H9 (cell line): ENCODE measurements around the gene JMJD1C. TPM values are rescaled to one million over a fixed set of nuclear protein-coding genes. Genes with fewer than 3 reads are reported as not detected.

Source experiments
- DNase-seq: peaks from one replicate; pipeline ENCODE4 v3.0.0-alpha.2; 2017
- H2AFZ ChIP-seq: one replicate; pipeline ENCODE4 v1.6.1; 2013; ENCODE audit warnings: mild to moderate bottlenecking, low read length, control low read depth, moderate library complexity
- H2AK5ac ChIP-seq: 2 replicates; pipeline ENCODE4 v1.6.1; 2013; ENCODE audit warnings: low read length, control low read depth, mixed read lengths; ENCODE audit not compliant: insufficient read length
- H2BK120ac ChIP-seq: one replicate; pipeline ENCODE4 v1.6.1; 2013; ENCODE audit warnings: low read depth, mild to moderate bottlenecking, low read length, control low read depth, inconsistent platforms; ENCODE audit not compliant: poor library complexity, severe bottlenecking
- H2BK12ac ChIP-seq: 2 replicates; pipeline ENCODE4 v1.6.1; 2013; ENCODE audit warnings: low read length, control low read depth, mixed read lengths, low read depth; ENCODE audit not compliant: insufficient read length
- H2BK15ac ChIP-seq: 2 replicates; pipeline ENCODE4 v1.6.1; 2013; ENCODE audit warnings: low read depth, low read length, control low read depth
- H2BK20ac ChIP-seq: one replicate; pipeline ENCODE4 v1.6.1; 2013; ENCODE audit warnings: low read depth, mild to moderate bottlenecking, low read length, control low read depth, inconsistent platforms; ENCODE audit not compliant: poor library complexity, severe bottlenecking
- H2BK5ac ChIP-seq: 2 replicates; pipeline ENCODE4 v1.6.1; 2013; ENCODE audit warnings: low read length, control low read depth, mixed read lengths; ENCODE audit not compliant: insufficient read length
- H3K14ac ChIP-seq: 2 replicates; pipeline ENCODE4 v1.6.1; 2013; ENCODE audit warnings: low read length, control low read depth; ENCODE audit not compliant: insufficient read depth
- H3K18ac ChIP-seq: 2 replicates; pipeline ENCODE4 v1.6.1; 2013; ENCODE audit warnings: low read depth, mild to moderate bottlenecking, mixed read lengths, low read length, control low read depth; ENCODE audit not compliant: insufficient read length
- H3K23ac ChIP-seq: 2 replicates; pipeline ENCODE4 v1.6.1; 2013; ENCODE audit warnings: low read length, control low read depth, mixed read lengths, low read depth; ENCODE audit not compliant: insufficient read length
- H3K23me2 ChIP-seq: 2 replicates; pipeline ENCODE4 v1.6.1; 2013; ENCODE audit warnings: low read depth, mild to moderate bottlenecking, mixed read lengths, low read length, control low read depth; ENCODE audit not compliant: insufficient read length, poor library complexity, severe bottlenecking
- H3K27ac ChIP-seq: 2 replicates; pipeline ENCODE4 v1.5.1; 2013; ENCODE audit warnings: low read length, control low read depth, mixed read lengths, low read depth; ENCODE audit not compliant: insufficient read length
- H3K27me3 ChIP-seq: 2 replicates; pipeline ENCODE4 v1.6.1; 2013; ENCODE audit warnings: low read length, control low read depth, inconsistent platforms; ENCODE audit not compliant: insufficient read depth
- H3K4ac ChIP-seq: 2 replicates; pipeline ENCODE4 v1.6.1; 2013; ENCODE audit warnings: low read depth, mild to moderate bottlenecking, control low read depth, inconsistent platforms, low read length, moderate library complexity
- H3K4me1 ChIP-seq: 2 replicates; pipeline ENCODE4 v1.6.1; 2013; ENCODE audit warnings: low read length, control low read depth, inconsistent platforms; ENCODE audit not compliant: insufficient read depth
- H3K4me2 ChIP-seq: 2 replicates; pipeline ENCODE4 v1.6.1; 2013; ENCODE audit warnings: low read length, control low read depth, mixed read lengths; ENCODE audit not compliant: insufficient read length, insufficient read depth
- H3K56ac ChIP-seq: 2 replicates; pipeline ENCODE4 v1.6.1; 2013; ENCODE audit warnings: low read depth, mild to moderate bottlenecking, mixed read lengths, low read length, control low read depth; ENCODE audit not compliant: insufficient read length
- H3K79me1 ChIP-seq: 2 replicates; pipeline ENCODE4 v1.6.1; 2013; ENCODE audit warnings: low read depth, mild to moderate bottlenecking, moderate library complexity, low read length, control low read depth, inconsistent platforms; ENCODE audit not compliant: insufficient read depth, poor library complexity, severe bottlenecking
- H3K79me2 ChIP-seq: 2 replicates; pipeline ENCODE4 v1.6.1; 2013; ENCODE audit warnings: low read length, control low read depth, inconsistent platforms; ENCODE audit not compliant: insufficient read depth
- H3K9ac ChIP-seq: 2 replicates; pipeline ENCODE4 v1.6.1; 2013; ENCODE audit warnings: low read length, control low read depth, mixed read lengths; ENCODE audit not compliant: insufficient read length; ENCODE audit errors: extremely low read depth
- H3K9me3 ChIP-seq: one replicate; pipeline ENCODE4 v1.6.1; 2013; ENCODE audit warnings: low read depth, low read length, inconsistent platforms; ENCODE audit not compliant: control insufficient read depth
- H3T11ph ChIP-seq: one replicate; pipeline ENCODE4 v1.6.1; 2013; ENCODE audit warnings: mild to moderate bottlenecking, low read length, control low read depth, inconsistent platforms
- H4K20me1 ChIP-seq: one replicate; pipeline ENCODE4 v1.6.1; 2013; ENCODE audit not compliant: control insufficient read depth, insufficient read length, insufficient read depth
- H4K5ac ChIP-seq: 2 replicates; pipeline ENCODE4 v1.6.1; 2013; ENCODE audit warnings: low read depth, mild to moderate bottlenecking, mixed read lengths, low read length, control low read depth; ENCODE audit not compliant: insufficient read length
- H4K8ac ChIP-seq: replicated peaks from 2 replicates; pipeline ENCODE4 v1.6.1; 2013; ENCODE audit warnings: low read length, control low read depth, mixed read lengths, low read depth; ENCODE audit not compliant: insufficient read length
- H4K91ac ChIP-seq: 2 replicates; pipeline ENCODE4 v1.6.1; 2013; ENCODE audit warnings: low read depth, mild to moderate bottlenecking, moderate library complexity, mixed read lengths, low read length, control low read depth; ENCODE audit not compliant: insufficient read length
- H3K27ac Mint-ChIP-seq, 3 experiments: 2 replicates in 2 of 3; 3 replicates in 1 of 3; pipeline ENCODE4 v1.8.0; 2020 to 2021; ENCODE audit warnings: mixed read lengths in 3 of 3, mild to moderate bottlenecking in 1 of 3, moderate library complexity in 1 of 3
- H3K27me3 Mint-ChIP-seq: 2 replicates; pipeline ENCODE4 v1.8.0; 2021; ENCODE audit warnings: low read depth, mild to moderate bottlenecking, moderate library complexity, mixed read lengths
- H3K36me3 Mint-ChIP-seq, 3 experiments: 2 replicates in 2 of 3; 3 replicates in 1 of 3; pipeline ENCODE4 v1.8.0; 2020 to 2021; ENCODE audit warnings: low read depth in 3 of 3, mixed read lengths in 3 of 3; ENCODE audit not compliant: insufficient read depth in 1 of 3
- H3K4me1 Mint-ChIP-seq, 2 experiments: 2 replicates each; pipeline ENCODE4 v1.8.0; 2020; ENCODE audit warnings: mixed read lengths in 2 of 2
- H3K4me3 Mint-ChIP-seq, 2 experiments: 2 replicates in 1 of 2; 3 replicates in 1 of 2; pipeline ENCODE4 v1.8.0; 2020 to 2021; ENCODE audit warnings: mild to moderate bottlenecking in 2 of 2, mixed read lengths in 2 of 2, moderate library complexity in 1 of 2
- H3K9me3 Mint-ChIP-seq, 2 experiments: 2 replicates in 1 of 2; 3 replicates in 1 of 2; pipeline ENCODE4 v1.8.0; 2020; ENCODE audit warnings: mild to moderate bottlenecking in 2 of 2, mixed read lengths in 2 of 2, moderate library complexity in 1 of 2
- WGBS: extraction: QIAGEN DNeasy Blood & Tissue Kit; methylation state at CpG from one replicate; pipeline ENCODE4 v1.1.7; 2013; ENCODE audit warnings: missing lambda C conversion rate, low lambda C conversion rate, mixed read lengths; ENCODE audit not compliant: insufficient read length; ENCODE audit errors: extremely low coverage; 5-methylcytosine and 5-hydroxymethylcytosine counted together
- total RNA-seq: library from RNA; stranded (reverse); gene quantifications from 2 replicates; pipeline ENCODE4 v1.2.1, GENCODE V29; 2021
- TF ChIP-seq, protein P1 (sequence below): fragments of 200-600 bp; sonication (generic); conservative IDR thresholded peaks from 3 replicates; pipeline ENCODE4 v1.8.0; 2021; ENCODE audit warnings: antibody characterized with exemption, mild to moderate bottlenecking

Gene JMJD1C
- total RNA-seq, 1 experiment from 2014 or later, result 200 TPM

DNA sequence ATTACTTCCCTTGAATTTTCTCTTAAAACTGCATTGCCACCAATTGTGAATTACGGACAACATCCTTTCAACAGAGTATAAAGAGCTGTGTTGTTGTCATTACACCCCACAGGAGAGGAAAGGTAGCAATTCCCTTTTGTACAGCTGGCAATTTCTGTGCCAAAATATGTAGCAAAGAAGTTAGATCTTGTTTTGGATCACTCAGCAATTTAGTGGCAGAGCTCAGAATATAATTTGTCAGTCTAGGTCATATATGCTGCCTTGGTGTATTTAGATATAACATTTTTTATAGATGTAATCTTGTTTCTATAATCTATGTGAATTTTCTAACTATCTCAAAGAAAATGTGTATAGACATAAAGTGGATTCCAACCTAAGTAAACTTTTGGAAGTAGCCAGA is 293.9 kb downstream of the JMJD1C start:
- Histone ChIP-seq H2BK5ac (no peak overlapping the region), H3T11ph (no peak overlapping the region), H4K8ac (no peak overlapping the region), H2BK120ac (no peak overlapping the region), H2AFZ (no peak overlapping the region), H3K18ac (no peak overlapping the region), H2BK12ac (no peak overlapping the region), H3K4ac (no peak overlapping the region), H2BK20ac (no peak overlapping the region), H4K91ac (no peak overlapping the region), H3K79me2 (no peaks in the 10 kb centered on the region), H3K4me1 (no peaks in the 10 kb centered on the region), H3K9ac (no peak overlapping the region), H2AK5ac (no peak overlapping the region), H3K27ac (no peak overlapping the region), H4K5ac (no peak overlapping the region), H3K9me3 (no peaks in the 10 kb centered on the region), H3K4me2 (no peak overlapping the region), H3K27me3 (no peaks in the 10 kb centered on the region), H2BK15ac (no peak overlapping the region), H3K14ac (no peak overlapping the region), H3K56ac (no peak overlapping the region), H3K79me1 (no peaks in the 10 kb centered on the region), H3K23me2 (no peaks in the 10 kb centered on the region), H4K20me1 (no peaks in the 10 kb centered on the region), H3K23ac (no peak overlapping the region)
- no peaks in the 10 kb centered on the region; a peak in 1 of 4 replicates for H3K4me1 Mint-ChIP-seq
- WGBS, result no CpG with 5 or more reads among the region's 1 CpG
- no peaks in the 10 kb centered on the region for H3K9me3 Mint-ChIP-seq
- peaks cover 31 to 92% (median 80%) of the 10 kb centered on the region in 3 experiments; a peak in 6 of 7 replicates for H3K36me3 Mint-ChIP-seq
- peak overlapping the region in 1 of 3 experiments; percentile 60; a peak in 1 of 7 replicates for H3K27ac Mint-ChIP-seq
- H3K4me3 Mint-ChIP-seq, result no peak overlapping the region
- no peaks in the 10 kb centered on the region for H3K27me3 Mint-ChIP-seq
- DNase-seq, result no peak
- TF ChIP-seq, protein P1, sequence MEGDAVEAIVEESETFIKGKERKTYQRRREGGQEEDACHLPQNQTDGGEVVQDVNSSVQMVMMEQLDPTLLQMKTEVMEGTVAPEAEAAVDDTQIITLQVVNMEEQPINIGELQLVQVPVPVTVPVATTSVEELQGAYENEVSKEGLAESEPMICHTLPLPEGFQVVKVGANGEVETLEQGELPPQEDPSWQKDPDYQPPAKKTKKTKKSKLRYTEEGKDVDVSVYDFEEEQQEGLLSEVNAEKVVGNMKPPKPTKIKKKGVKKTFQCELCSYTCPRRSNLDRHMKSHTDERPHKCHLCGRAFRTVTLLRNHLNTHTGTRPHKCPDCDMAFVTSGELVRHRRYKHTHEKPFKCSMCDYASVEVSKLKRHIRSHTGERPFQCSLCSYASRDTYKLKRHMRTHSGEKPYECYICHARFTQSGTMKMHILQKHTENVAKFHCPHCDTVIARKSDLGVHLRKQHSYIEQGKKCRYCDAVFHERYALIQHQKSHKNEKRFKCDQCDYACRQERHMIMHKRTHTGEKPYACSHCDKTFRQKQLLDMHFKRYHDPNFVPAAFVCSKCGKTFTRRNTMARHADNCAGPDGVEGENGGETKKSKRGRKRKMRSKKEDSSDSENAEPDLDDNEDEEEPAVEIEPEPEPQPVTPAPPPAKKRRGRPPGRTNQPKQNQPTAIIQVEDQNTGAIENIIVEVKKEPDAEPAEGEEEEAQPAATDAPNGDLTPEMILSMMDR, result no peak
